Hepatocyte (in vitro differentiated cells): ENCODE results near the gene TMEM184B. TPM values are rescaled to one million over a fixed set of nuclear protein-coding genes. Genes with fewer than 3 reads are reported as not detected.

Source experiments
- DNase-seq: peaks from one replicate; pipeline ENCODE4 v3.0.0-alpha.2; 2016; ENCODE audit warnings: low spot score
- H2AFZ ChIP-seq: fragments of 200-600 bp; sonication (generic); 2 replicates; pipeline ENCODE4 v1.6.0; 2016; ENCODE audit warnings: antibody characterized with exemption, mild to moderate bottlenecking
- H3K27ac ChIP-seq: fragments of 200-600 bp; sonication (generic); 2 replicates; pipeline ENCODE4 v1.5.1; 2016; ENCODE audit warnings: mild to moderate bottlenecking
- H3K27me3 ChIP-seq: fragments of 200-600 bp; sonication (generic); 2 replicates; pipeline ENCODE4 v1.6.1; 2016
- H3K36me3 ChIP-seq: fragments of 200-600 bp; sonication (generic); replicated peaks from 2 replicates; pipeline ENCODE4 v1.5.1; 2016; ENCODE audit warnings: low read depth; ENCODE audit not compliant: insufficient read depth
- H3K4me1 ChIP-seq: fragments of 200-600 bp; sonication (generic); 2 replicates; pipeline ENCODE4 v1.5.1; 2016; ENCODE audit warnings: mild to moderate bottlenecking, moderate library complexity; ENCODE audit not compliant: insufficient read depth
- H3K4me2 ChIP-seq: fragments of 200-600 bp; sonication (generic); 2 replicates; pipeline ENCODE4 v1.6.0; 2016
- H3K4me3 ChIP-seq: fragments of 200-600 bp; sonication (generic); 2 replicates; pipeline ENCODE4 v1.5.1; 2016; ENCODE audit warnings: mild to moderate bottlenecking
- H3K79me2 ChIP-seq: fragments of 200-600 bp; sonication (generic); 2 replicates; pipeline ENCODE4 v1.6.0; 2017; ENCODE audit warnings: mild to moderate bottlenecking
- H3K9me2 ChIP-seq: fragments of 200-600 bp; sonication (generic); replicated peaks from 2 replicates; pipeline ENCODE4 v1.6.0; 2017; ENCODE audit warnings: mild to moderate bottlenecking; ENCODE audit not compliant: insufficient read depth
- H3K9me3 ChIP-seq: fragments of 200-600 bp; sonication (generic); 2 replicates; pipeline ENCODE4 v1.5.1; 2016; ENCODE audit warnings: low read depth, mild to moderate bottlenecking
- H4K20me1 ChIP-seq: fragments of 200-600 bp; sonication (generic); 2 replicates; pipeline ENCODE4 v1.6.0; 2016; ENCODE audit warnings: mild to moderate bottlenecking; ENCODE audit not compliant: insufficient read depth, poor library complexity, severe bottlenecking
- CTCF ChIP-seq: fragments of 200-600 bp; sonication (generic); IDR thresholded peaks from 2 replicates; pipeline ENCODE4 v1.5.1; 2016; ENCODE audit warnings: antibody characterized with exemption, mild to moderate bottlenecking; ENCODE audit not compliant: poor library complexity
- EZH2 ChIP-seq: fragments of 200-600 bp; sonication (generic); IDR thresholded peaks from 2 replicates; pipeline ENCODE4 v1.6.1; 2016; ENCODE audit warnings: antibody characterized with exemption, mild to moderate bottlenecking, borderline replicate concordance
- EZH2phosphoT487 ChIP-seq: fragments of 200-600 bp; sonication (generic); IDR thresholded peaks from one replicate; pipeline ENCODE4 v1.6.1; 2018; ENCODE audit warnings: antibody characterized with exemption, mild to moderate bottlenecking, low read depth, moderate library complexity; ENCODE audit not compliant: unreplicated experiment, severe bottlenecking
- WGBS: methylation state at CpG from one replicate; pipeline ENCODE4 v1.1.6; 2016; ENCODE audit warnings: low lambda C conversion rate; ENCODE audit errors: missing lambda C conversion rate; 5-methylcytosine and 5-hydroxymethylcytosine counted together
- polyA plus RNA-seq: library from polyadenylated mRNA; unstranded; fragments of >200 nt; fragmentation: Nextera tagmentation; extraction: Ambion mirVana; gene quantifications from 2 replicates; pipeline ENCODE4 v1.2.1, GENCODE V29; 2016
- total RNA-seq: library from RNA; depleted of rRNA; stranded (reverse); fragments of >200 nt; gene quantifications from 2 replicates; pipeline ENCODE4 v1.2.3, GENCODE V29; 2014

Gene TMEM184B
- total and polyA plus RNA-seq, 2 experiments from 2014 or later: 58.2 to 102 TPM

- peaks cover 14% of the 10 kb centered on the region for H3K79me2 ChIP-seq
- no peaks in the 10 kb centered on the region for H3K9me3 ChIP-seq
- H3K27me3 ChIP-seq: no peaks in the 10 kb centered on the region
- no peak overlapping the region for H2AFZ ChIP-seq
- no peaks in the 10 kb centered on the region for H3K36me3 ChIP-seq
- H3K27ac ChIP-seq: peak overlapping the region; percentile 65
- no peaks in the 10 kb centered on the region for H3K9me2 ChIP-seq
- no peak overlapping the region for H3K4me3 ChIP-seq
- DNase-seq: no peak
- H4K20me1 ChIP-seq: no peaks in the 10 kb centered on the region
- no peak overlapping the region for H3K4me2 ChIP-seq
- WGBS: 100% methylated on average over 4 of the region's 4 CpGs
- TF ChIP-seq CTCF: no peak
- TF ChIP-seq EZH2phosphoT487: no peak
- TF ChIP-seq EZH2: no peak
- H3K4me1 ChIP-seq: peaks cover 24% of the 10 kb centered on the region
Measured at GRCh38 chr22:38177044-38177443, 95.8 kb downstream of the TMEM184B start.

- H3K9me3 ChIP-seq: no peaks in the 10 kb centered on the region
- H3K9me2 ChIP-seq: no peaks in the 10 kb centered on the region
- TF ChIP-seq CTCF (no peak), EZH2 (no peak), EZH2phosphoT487 (no peak)
- peak; percentile 62 for DNase-seq
- peaks cover 14% of the 10 kb centered on the region for H3K79me2 ChIP-seq
- no peak overlapping the region for H3K4me2 ChIP-seq
- H3K4me3 ChIP-seq: no peak overlapping the region
- peak overlapping the region; percentile 55 for H3K27ac ChIP-seq
- WGBS: 75% methylated on average over 13 of the region's 14 CpGs
- H3K36me3 ChIP-seq: no peaks in the 10 kb centered on the region
- no peak overlapping the region for H2AFZ ChIP-seq
- no peaks in the 10 kb centered on the region for H4K20me1 ChIP-seq
- peaks cover 22% of the 10 kb centered on the region for H3K4me1 ChIP-seq
- H3K27me3 ChIP-seq: no peaks in the 10 kb centered on the region
Measured at GRCh38 chr22:38176170-38176741, 96.6 kb downstream of the TMEM184B start.

- Histone ChIP-seq H3K9me3 (no peaks in the 10 kb centered on the region), H3K79me2 (peaks cover 14% of the 10 kb centered on the region), H4K20me1 (no peaks in the 10 kb centered on the region), H3K36me3 (no peaks in the 10 kb centered on the region), H3K27me3 (no peaks in the 10 kb centered on the region), H3K4me3 (no peak overlapping the region), H3K4me1 (peaks cover 15% of the 10 kb centered on the region), H3K9me2 (no peaks in the 10 kb centered on the region), H2AFZ (no peak overlapping the region), H3K27ac (peak overlapping the region; percentile 45), H3K4me2 (no peak overlapping the region)
- TF ChIP-seq EZH2 (no peak), CTCF (no peak), EZH2phosphoT487 (no peak)
- 98% methylated on average over 17 of the region's 17 CpGs for WGBS
- DNase-seq: no peak
Measured at GRCh38 chr22:38175206-38176118, 97.3 kb downstream of the TMEM184B start.
